IMR-90 (cell line): ENCODE data around the gene CDKAL1. TPM values are rescaled to one million over a fixed set of nuclear protein-coding genes. Genes with fewer than 3 reads are reported as not detected.

Experiments used
- ATAC-seq: fragments of 200-7000 bp; cut with Tn5 transposase; 2 replicates; pipeline ENCODE4 v1.9.1; 2020; ENCODE audit warnings: low read depth, mild to moderate bottlenecking, moderate library complexity
- BruUV-seq: library from RNA; stranded (reverse); fragments of 400-500 nt; replicated peaks from 2 replicates; lab custom pipeline; 2021; lab: Mats Ljungman, UMichigan
- CTCF ChIA-PET: fragments of 300-600 bp; formaldehyde crosslinking; extraction: SDS; loops from one replicate; lab custom pipeline; 2021; ENCODE audit warnings: antibody characterized with exemption; lab: Yijun Ruan, JAX
- POLR2A ChIA-PET: fragments of 300-600 bp; sonication (Branson Sonifier 250); formaldehyde crosslinking; loops from one replicate; lab custom pipeline; 2022; ENCODE audit warnings: antibody characterized with exemption; ENCODE audit not compliant: unreplicated experiment; lab: Charles Lee
- DNase-seq: peaks from one replicate; pipeline ENCODE4 v3.0.0; 2013
- H2AFZ ChIP-seq: replicated peaks from 2 replicates; pipeline ENCODE3; 2013; ENCODE audit warnings: low read length, mild to moderate bottlenecking; ENCODE audit not compliant: poor library complexity
- H2AK5ac ChIP-seq: 2 replicates; pipeline ENCODE4 v1.6.1; 2013; ENCODE audit warnings: low read depth, low read length, inconsistent platforms
- H2AK9ac ChIP-seq: replicated peaks from 2 replicates; pipeline ENCODE3; 2013; ENCODE audit warnings: mild to moderate bottlenecking, low read depth, low read length, moderate library complexity; ENCODE audit not compliant: poor library complexity
- H2BK120ac ChIP-seq: 2 replicates; pipeline ENCODE4 v1.6.1; 2013; ENCODE audit warnings: low read depth, low read length, inconsistent platforms
- H2BK15ac ChIP-seq: 3 replicates; pipeline ENCODE4 v1.6.1; 2013; ENCODE audit warnings: low read depth, low read length, inconsistent platforms
- H2BK20ac ChIP-seq: 2 replicates; pipeline ENCODE4 v1.6.1; 2013; ENCODE audit warnings: low read depth, mild to moderate bottlenecking, inconsistent platforms, low read length, moderate library complexity
- H2BK5ac ChIP-seq: 2 replicates; pipeline ENCODE4 v1.6.1; 2013; ENCODE audit warnings: mild to moderate bottlenecking, low read depth, low read length, inconsistent platforms; ENCODE audit not compliant: poor library complexity, severe bottlenecking
- H3K14ac ChIP-seq: replicated peaks from 2 replicates; pipeline ENCODE4 v1.6.1; 2013; ENCODE audit warnings: low read depth, low read length, inconsistent platforms
- H3K18ac ChIP-seq: 2 replicates; pipeline ENCODE4 v1.6.1; 2013; ENCODE audit warnings: low read depth, low read length, control low read depth
- H3K23ac ChIP-seq: 2 replicates; pipeline ENCODE4 v1.6.1; 2013; ENCODE audit warnings: low read depth, low read length, inconsistent platforms
- H3K27ac ChIP-seq: 2 replicates; pipeline ENCODE4 v1.5.1; 2013; ENCODE audit warnings: mild to moderate bottlenecking, control low read depth, low read length; ENCODE audit not compliant: insufficient read depth
- H3K27me3 ChIP-seq: 2 replicates; pipeline ENCODE4 v1.6.1; 2013; ENCODE audit warnings: low read length; ENCODE audit not compliant: control insufficient read depth, insufficient read depth
- H3K36me3 ChIP-seq: 2 replicates; pipeline ENCODE4 v1.6.1; 2013; ENCODE audit warnings: low read length, mixed read lengths; ENCODE audit not compliant: control insufficient read depth, insufficient read depth
- H3K4ac ChIP-seq: 2 replicates; pipeline ENCODE4 v1.6.1; 2013; ENCODE audit warnings: low read depth, low read length, inconsistent platforms
- H3K4me1 ChIP-seq: 2 replicates; pipeline ENCODE4 v1.6.1; 2013; ENCODE audit warnings: low read length, mixed read lengths; ENCODE audit not compliant: control insufficient read depth, insufficient read depth
- H3K4me2 ChIP-seq: 2 replicates; pipeline ENCODE4 v1.6.1; 2013; ENCODE audit warnings: low read depth, mild to moderate bottlenecking, control low read depth, low read length, moderate library complexity
- H3K4me3 ChIP-seq: 2 replicates; pipeline ENCODE4 v1.5.1; 2013; ENCODE audit warnings: low read depth, mild to moderate bottlenecking, control low read depth, low read length, moderate library complexity; ENCODE audit not compliant: insufficient read depth
- H3K56ac ChIP-seq: 2 replicates; pipeline ENCODE4 v1.6.1; 2013; ENCODE audit warnings: low read length, inconsistent platforms; ENCODE audit not compliant: insufficient read depth; ENCODE audit errors: extremely low read depth
- H3K79me1 ChIP-seq, 2 experiments: 2 replicates each; pipeline ENCODE4 v1.6.1; 2013; ENCODE audit warnings: low read length in 2 of 2, inconsistent platforms in 1 of 2, low read depth in 1 of 2
- H3K9ac ChIP-seq: 2 replicates; pipeline ENCODE4 v1.6.1; 2013; ENCODE audit warnings: low read depth, low read length, control low read depth
- H3K9me1 ChIP-seq: 2 replicates; pipeline ENCODE4 v1.6.1; 2013; ENCODE audit warnings: low read length, inconsistent platforms; ENCODE audit not compliant: insufficient read depth
- H3K9me3 ChIP-seq: 2 replicates; pipeline ENCODE4 v1.6.1; 2013; ENCODE audit warnings: low read length; ENCODE audit not compliant: control insufficient read depth, insufficient read depth
- H4K20me1 ChIP-seq: 2 replicates; pipeline ENCODE4 v1.6.1; 2013; ENCODE audit warnings: low read length, inconsistent platforms; ENCODE audit not compliant: insufficient read depth
- H4K5ac ChIP-seq: 2 replicates; pipeline ENCODE4 v1.6.1; 2013; ENCODE audit warnings: mild to moderate bottlenecking, low read depth, low read length, control low read depth
- H4K8ac ChIP-seq, 2 experiments: 2 replicates each; pipeline ENCODE4 v1.6.1; 2013; ENCODE audit warnings: low read depth in 2 of 2, low read length in 2 of 2, control low read depth in 1 of 2, inconsistent platforms in 1 of 2
- H4K91ac ChIP-seq: 2 replicates; pipeline ENCODE4 v1.6.1; 2013; ENCODE audit warnings: low read depth, low read length, inconsistent platforms; ENCODE audit not compliant: insufficient read depth
- CEBPB ChIP-seq: IDR thresholded peaks from 2 replicates; pipeline ENCODE4 v1.6.1; 2012; ENCODE audit warnings: low read depth, low read length, improper control_type of control experiment
- FOS ChIP-seq: fragments of 150-350 bp; IDR thresholded peaks from 2 replicates; pipeline ENCODE4 v1.6.1; 2016; ENCODE audit warnings: low read depth, low read length
- MXI1 ChIP-seq: IDR thresholded peaks from 2 replicates; pipeline ENCODE4 v1.6.1; 2012; ENCODE audit warnings: low read depth, mild to moderate bottlenecking, low read length, moderate library complexity, borderline replicate concordance
- POLR2A ChIP-seq: IDR thresholded peaks from 2 replicates; pipeline ENCODE4 v1.6.1; 2012; ENCODE audit warnings: mild to moderate bottlenecking, low read depth, low read length
- USF2 ChIP-seq: fragments of 150-350 bp; IDR thresholded peaks from 2 replicates; pipeline ENCODE4 v1.6.1; 2017; ENCODE audit warnings: mild to moderate bottlenecking, antibody characterized with exemption, low read length, low read depth
- WGBS, 2 experiments: methylation state at CpG; one replicate each; pipeline versions ENCODE4 v1.1.5 to v1.1.7; 2013; ENCODE audit warnings: missing lambda C conversion rate in 2 of 2; ENCODE audit not compliant: insufficient read length in 1 of 2; ENCODE audit errors: extremely low coverage in 2 of 2; 5-methylcytosine and 5-hydroxymethylcytosine counted together
- dilution Hi-C: fragments of 300-500 bp; cut with HindIII; formaldehyde crosslinking; loops from one replicate; pipeline ENCODE4 v1.14.3; 2018; ENCODE audit warnings: low sequenced_read_pairs; ENCODE audit not compliant: unreplicated experiment
- in situ Hi-C: fragments of 300-500 bp; cut with MboI; formaldehyde crosslinking; loops from 3 replicates; pipeline ENCODE4 v1.14.3; 2019; ENCODE audit warnings: low sequenced_read_pairs, inconsistent platforms, mixed read lengths
- intact Hi-C: fragments of 100-400 bp; cut with micrococcal nuclease; formaldehyde crosslinking; loops from 2 replicates; pipeline ENCODE4 v1.10.0; 2022
- polyA plus RNA-seq, 3 experiments: library from polyadenylated mRNA; depleted of rRNA; stranded (reverse); fragments of >200 nt; gene quantifications; 2 replicates each; pipeline ENCODE4 v1.2.3, GENCODE V29; 2012; ENCODE audit warnings: low replicate concordance in 1 of 3
- total RNA-seq: library from RNA; depleted of rRNA; stranded (reverse); fragments of >200 nt; gene quantifications from 2 replicates; pipeline ENCODE4 v1.2.3, GENCODE V29; 2012

The CDKAL1 gene
- total and polyA plus RNA-seq, 2 of the 4 experiments (the other 2 are of a cell fraction), result 3.7 to 13.1 TPM

GRCh38 chr6:21033084-21033483 lies 498.8 kb downstream of the CDKAL1 start:
- Histone ChIP-seq H3K23ac (0 out of 2 replicates have a peak overlapping the region, but pooled peaks have one; percentile 25), H3K9me1 (peaks cover 4% of the 10 kb centered on the region; the same call in 1 of the 2 replicates), H3K4me1 (peaks cover 5% of the 10 kb centered on the region; the same call in 1 of the 2 replicates), H3K18ac (peak overlapping the region; percentile 54), H2BK120ac (peak overlapping the region; percentile 64; the same call in 1 of the 2 replicates), H3K14ac (peak overlapping the region; percentile 51; the same call in 1 of the 2 replicates), H4K8ac (peak overlapping the region in 1 of 2 experiments; percentile 34; a peak in 1 of 4 replicates), H3K4me3 (no peak overlapping the region), H3K4me2 (peak overlapping the region; percentile 76; the same call in 1 of the 2 replicates), H2AFZ (no peak overlapping the region), H3K27ac (peak overlapping the region; percentile 85; the same call in 1 of the 2 replicates), H2AK9ac (no peak overlapping the region), H3K79me1 (0 out of 4 replicates have a peak, but pooled peaks cover 0 to 3% of the 10 kb centered on the region in 2 experiments), H2BK5ac (peak overlapping the region; percentile 30), H4K91ac (no peak overlapping the region), H4K20me1 (no peaks in the 10 kb centered on the region), H2AK5ac (peak overlapping the region; percentile 62; the same call in 1 of the 2 replicates), H2BK15ac (no peak overlapping the region), H2BK20ac (peak overlapping the region; percentile 49; the same call in 1 of the 2 replicates), H3K9me3 (no peaks in the 10 kb centered on the region), H3K4ac (peak overlapping the region; percentile 22; the same call in 1 of the 2 replicates), H3K56ac (no peak overlapping the region), H3K9ac (no peak overlapping the region), H3K27me3 (no peaks in the 10 kb centered on the region), H4K5ac (0 out of 2 replicates have a peak overlapping the region, but pooled peaks have one; percentile 27), H3K36me3 (no peaks in the 10 kb centered on the region)
- WGBS, 2 experiments, result no CpG with 5 or more reads among the region's 1 CpG
- BruUV-seq, result no TSS peak
- DNase-seq, result no peak
- ATAC-seq, result no peak; the same call in 1 of the 2 replicates
- dilution Hi-C loops, result no loop called here
- POLR2A ChIA-PET, result no interaction called here
- TF ChIP-seq USF2, result no peak
- no peak for TF ChIP-seq FOS
- no peak for TF ChIP-seq POLR2A
- TF ChIP-seq CEBPB, result no peak
- no peak for TF ChIP-seq MXI1
- CTCF ChIA-PET, result interaction anchor here (0.7 kb wide), 1 partner anchor 34 kb away, joined by 4 read pairs; no protein-coding TSS in a partner anchor
- in situ Hi-C loops, result no loop called here
- intact Hi-C loops, result no loop called here
